Measurements from ENCODE around the gene OR10H3.

OR10H3 gene

GRCh38 chr19:15733895-15734294, 3.9 kb upstream of the OR10H3 start (continued):
- no peak for TF ChIP-seq POU6F1 (CRISPR knock-in tag; IDR thresholded peaks at IDR 0.05; ENCODE audit: borderline replicate concordance, low read depth)

- ATAC-seq, result no peak
- TF ChIP-seq ESRRG (CRISPR knock-in tag; IDR thresholded peaks at IDR 0.05), result no peak
- no peak for TF ChIP-seq GLIS3 (CRISPR knock-in tag; IDR thresholded peaks at IDR 0.05)
- TF ChIP-seq PPARA (CRISPR knock-in tag; IDR thresholded peaks at IDR 0.05; ENCODE audit: borderline replicate concordance), result no peak
- TF ChIP-seq TOX (CRISPR knock-in tag; IDR thresholded peaks at IDR 0.05; ENCODE audit: borderline replicate concordance), result no peak
- TF ChIP-seq ZC3H10 (CRISPR knock-in tag; IDR thresholded peaks at IDR 0.05), result no peak
- TF ChIP-seq CSRNP3 (CRISPR knock-in tag; IDR thresholded peaks at IDR 0.05), result no peak
- no peak for TF ChIP-seq POU6F1 (CRISPR knock-in tag; IDR thresholded peaks at IDR 0.05; ENCODE audit: borderline replicate concordance, low read depth)
- TF ChIP-seq OSR1 (CRISPR knock-in tag; IDR thresholded peaks at IDR 0.05), result no peak
- no peak for TF ChIP-seq ZFP3 (CRISPR knock-in tag; IDR thresholded peaks at IDR 0.05)
- no peak for TF ChIP-seq BACH2 (CRISPR knock-in tag; IDR thresholded peaks at IDR 0.05; ENCODE audit: borderline replicate concordance)
- no peak for TF ChIP-seq PATZ1 (CRISPR knock-in tag; IDR thresholded peaks at IDR 0.05; ENCODE audit: borderline replicate concordance)
- no peak for TF ChIP-seq SNAI2 (CRISPR knock-in tag; IDR thresholded peaks at IDR 0.05)
- no peak for TF ChIP-seq TSHZ2 (CRISPR knock-in tag; IDR thresholded peaks at IDR 0.05)
These were observed 3.0 kb downstream of the OR10H3 start for GRCh38 chr19:15740785-15741184.

GRCh38 chr19:15748239-15748638, 10.5 kb downstream of the OR10H3 start:
- TF ChIP-seq ZFP30 (CRISPR knock-in tag; IDR thresholded peaks at IDR 0.05) (no peak), ARNTL (CRISPR knock-in tag; IDR thresholded peaks at IDR 0.05; ENCODE audit: borderline replicate concordance, low read depth) (no peak), CSDC2 (CRISPR knock-in tag; IDR thresholded peaks at IDR 0.05) (no peak), ISL1 (CRISPR knock-in tag; IDR thresholded peaks at IDR 0.05) (no peak), PPARA (CRISPR knock-in tag; IDR thresholded peaks at IDR 0.05; ENCODE audit: borderline replicate concordance) (no peak), CSRNP3 (CRISPR knock-in tag; IDR thresholded peaks at IDR 0.05) (no peak), ZNF8 (CRISPR knock-in tag; IDR thresholded peaks at IDR 0.05) (no peak), GLIS3 (CRISPR knock-in tag; IDR thresholded peaks at IDR 0.05) (no peak), TOX (CRISPR knock-in tag; IDR thresholded peaks at IDR 0.05; ENCODE audit: borderline replicate concordance) (no peak), PATZ1 (CRISPR knock-in tag; IDR thresholded peaks at IDR 0.05; ENCODE audit: borderline replicate concordance) (no peak), OSR1 (CRISPR knock-in tag; IDR thresholded peaks at IDR 0.05) (no peak), SNAI2 (CRISPR knock-in tag; IDR thresholded peaks at IDR 0.05) (no peak), TSHZ2 (CRISPR knock-in tag; IDR thresholded peaks at IDR 0.05) (no peak), ESRRG (CRISPR knock-in tag; IDR thresholded peaks at IDR 0.05) (no peak), ZC3H10 (CRISPR knock-in tag; IDR thresholded peaks at IDR 0.05) (no peak), ZNF565 (CRISPR knock-in tag; conservative IDR thresholded peaks at IDR 0.05; ENCODE audit: low read depth) (no peak), ZFP3 (CRISPR knock-in tag; IDR thresholded peaks at IDR 0.05) (no peak), RARB (CRISPR knock-in tag; IDR thresholded peaks at IDR 0.05) (no peak)
- ATAC-seq, result no peak
